ENCODE measurements around the gene UBE2G1. TPM values are rescaled to one million over a fixed set of nuclear protein-coding genes. Genes with fewer than 3 reads are reported as not detected.
"Not testable (repeated sequence)": the region's sequence is repeated elsewhere in the genome, so short reads cannot be mapped to it uniquely, and the experiment has no call there.

Gene UBE2G1
- polyA plus RNA-seq, 2 of the 4 experiments (the other 2 are of a cell fraction): 86.2 to 117 TPM

DNA sequence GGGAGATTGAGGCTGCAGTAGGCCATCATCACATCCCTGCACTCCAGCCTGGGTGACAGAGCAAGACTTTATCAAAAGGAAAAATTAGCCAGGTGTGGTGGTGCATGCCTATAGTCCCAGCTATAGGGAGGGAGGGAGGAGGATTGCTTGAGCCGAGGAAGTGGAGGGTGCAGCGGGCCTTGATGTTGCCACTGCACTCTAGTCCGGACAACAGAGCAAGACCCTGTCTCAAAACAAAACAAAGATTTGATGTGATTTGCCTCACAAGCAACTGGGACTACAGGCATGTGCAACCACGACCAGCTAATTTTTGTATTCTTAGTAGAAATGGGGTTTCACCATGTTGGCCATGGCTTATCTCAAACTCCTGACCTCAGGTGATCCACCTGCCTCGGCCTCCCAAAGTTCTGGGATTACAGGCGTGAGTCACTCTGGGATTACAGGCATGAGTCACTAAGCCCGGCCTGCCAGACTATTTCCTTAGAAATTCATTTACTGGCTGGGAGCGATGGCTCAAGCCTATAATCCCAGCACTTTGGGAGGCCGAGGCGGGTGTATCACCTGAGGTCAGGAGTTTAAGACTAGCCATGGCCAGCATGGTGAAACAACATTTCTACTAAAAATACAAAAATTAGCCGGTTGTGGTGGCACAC is 11.5 kb downstream of the UBE2G1 start:
- H3K4me2 ChIP-seq: 0 out of 3 replicates have a peak overlapping the region, but pooled peaks have one; percentile 7
- no peak overlapping the region for H3K4me3 ChIP-seq
- 55% methylated on average over 11 of the region's 11 CpGs for WGBS (ENCODE audit: missing lambda C conversion rate)
- peaks cover 44% of the 10 kb centered on the region for H3K4me1 ChIP-seq
- ATAC-seq: peak in 1 of 2 experiments; percentile 17; a peak in 1 of 6 replicates
- ChIA-PET POLR2A (interaction anchor here (0.7 kb wide), 1 partner anchor 61 kb away, joined by 9 read pairs; no protein-coding TSS in a partner anchor), CTCF (interaction anchor here (1.0 to 2.4 kb wide), 5 partner anchors 11 to 155 kb away, joined by 3 to 9 read pairs (median 4); no protein-coding TSS in a partner anchor)
- H3K9me3 ChIP-seq: no peaks in the 10 kb centered on the region
- peak overlapping the region in 1 of 2 experiments; percentile 5; a peak in 1 of 6 replicates for H3K27ac ChIP-seq
- no peak for FAIRE-seq
- no peak for DNase-seq (ENCODE audit: low read depth in 1 of 2, low spot score in 1 of 2)
- TF ChIP-seq FOSL2 (IDR thresholded peaks at IDR 0.05): no peak
- TF ChIP-seq FOSL2 (CRISPR knock-in tag; IDR thresholded peaks at IDR 0.05): peak; percentile 74
- TF ChIP-seq, protein P1, sequence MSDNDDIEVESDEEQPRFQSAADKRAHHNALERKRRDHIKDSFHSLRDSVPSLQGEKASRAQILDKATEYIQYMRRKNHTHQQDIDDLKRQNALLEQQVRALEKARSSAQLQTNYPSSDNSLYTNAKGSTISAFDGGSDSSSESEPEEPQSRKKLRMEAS (IDR thresholded peaks at IDR 0.05): no peak

DNA sequence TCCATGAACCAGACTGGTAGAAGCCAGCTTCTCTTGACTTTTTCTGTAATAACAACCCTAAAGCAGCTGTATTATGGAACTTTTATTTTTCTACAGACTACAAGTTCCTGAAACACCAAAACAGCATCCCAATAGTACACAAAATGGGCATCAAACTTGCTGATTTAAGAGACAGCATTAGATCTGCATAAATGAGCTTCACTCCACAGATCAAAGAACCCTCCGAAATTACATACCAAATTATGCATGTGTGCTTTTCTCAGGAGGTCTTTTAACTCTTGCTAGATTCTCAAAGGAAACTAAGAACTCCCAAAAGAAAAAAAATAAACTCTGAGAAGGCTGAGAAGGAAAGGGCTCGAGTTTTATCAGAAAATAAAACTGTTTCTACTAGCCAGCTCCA is 12.3 kb downstream of the UBE2G1 start:
- ChIA-PET CTCF (interaction anchor here (0.5 to 1.8 kb wide), 4 partner anchors 50 to 154 kb away, joined by 3 to 9 read pairs (median 4); no protein-coding TSS in a partner anchor), POLR2A (no interaction called here)
- Histone ChIP-seq H3K4me1 (peaks cover 39% of the 10 kb centered on the region), H3K4me3 (no peak overlapping the region), H3K27ac (no peak overlapping the region), H3K9me3 (no peaks in the 10 kb centered on the region), H3K4me2 (no peak overlapping the region)
- ATAC-seq (no peak), FAIRE-seq (no peak), DNase-seq (ENCODE audit: low read depth in 1 of 2, low spot score in 1 of 2) (no peak)
- 80% methylated on average over 2 of the region's 2 CpGs for WGBS (ENCODE audit: missing lambda C conversion rate)
- no peak for TF ChIP-seq EHMT2 (IDR thresholded peaks at IDR 0.05; ENCODE audit: low read depth)
- no peak for TF ChIP-seq PHF8 (IDR thresholded peaks at IDR 0.05; ENCODE audit: borderline replicate concordance, low read depth)
- TF ChIP-seq NR3C1 (IDR thresholded peaks at IDR 0.05): no peak
- TF ChIP-seq, protein P2, sequence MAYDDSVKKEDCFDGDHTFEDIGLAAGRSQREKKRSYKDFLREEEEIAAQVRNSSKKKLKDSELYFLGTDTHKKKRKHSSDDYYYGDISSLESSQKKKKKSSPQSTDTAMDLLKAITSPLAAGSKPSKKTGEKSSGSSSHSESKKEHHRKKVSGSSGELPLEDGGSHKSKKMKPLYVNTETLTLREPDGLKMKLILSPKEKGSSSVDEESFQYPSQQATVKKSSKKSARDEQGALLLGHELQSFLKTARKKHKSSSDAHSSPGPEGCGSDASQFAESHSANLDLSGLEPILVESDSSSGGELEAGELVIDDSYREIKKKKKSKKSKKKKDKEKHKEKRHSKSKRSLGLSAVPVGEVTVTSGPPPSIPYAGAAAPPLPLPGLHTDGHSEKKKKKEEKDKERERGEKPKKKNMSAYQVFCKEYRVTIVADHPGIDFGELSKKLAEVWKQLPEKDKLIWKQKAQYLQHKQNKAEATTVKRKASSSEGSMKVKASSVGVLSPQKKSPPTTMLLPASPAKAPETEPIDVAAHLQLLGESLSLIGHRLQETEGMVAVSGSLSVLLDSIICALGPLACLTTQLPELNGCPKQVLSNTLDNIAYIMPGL (CRISPR knock-in tag; IDR thresholded peaks at IDR 0.05; ENCODE audit: borderline replicate concordance): no peak
- TF ChIP-seq FOSB (CRISPR knock-in tag; IDR thresholded peaks at IDR 0.05): no peak
- TF ChIP-seq CEBPB (IDR thresholded peaks at IDR 0.05): no peak
- no peak for TF ChIP-seq HDAC2 (IDR thresholded peaks at IDR 0.05)
- TF ChIP-seq RCOR1 (IDR thresholded peaks at IDR 0.05; ENCODE audit: low read depth, low read length): no peak
- no peak for TF ChIP-seq KDM1A (IDR thresholded peaks at IDR 0.05; ENCODE audit: low read depth)
- no peak for TF ChIP-seq GATA3 (IDR thresholded peaks at IDR 0.05; ENCODE audit: borderline replicate concordance)
- no peak for TF ChIP-seq ZFP36 (IDR thresholded peaks at IDR 0.05; ENCODE audit: borderline replicate concordance, partially characterized antibody)
- TF ChIP-seq CHD4 (IDR thresholded peaks at IDR 0.05; ENCODE audit: borderline replicate concordance): no peak
- TF ChIP-seq RFX5 (IDR thresholded peaks at IDR 0.05): no peak
- no peak for TF ChIP-seq KDM5A (IDR thresholded peaks at IDR 0.05)
- no peak for TF ChIP-seq SMC3 (IDR thresholded peaks at IDR 0.05)
- no peak for TF ChIP-seq FOXS1 (CRISPR knock-in tag; IDR thresholded peaks at IDR 0.05)
- no peak for TF ChIP-seq MAFK (IDR thresholded peaks at IDR 0.05; ENCODE audit: partially characterized antibody)

DNA sequence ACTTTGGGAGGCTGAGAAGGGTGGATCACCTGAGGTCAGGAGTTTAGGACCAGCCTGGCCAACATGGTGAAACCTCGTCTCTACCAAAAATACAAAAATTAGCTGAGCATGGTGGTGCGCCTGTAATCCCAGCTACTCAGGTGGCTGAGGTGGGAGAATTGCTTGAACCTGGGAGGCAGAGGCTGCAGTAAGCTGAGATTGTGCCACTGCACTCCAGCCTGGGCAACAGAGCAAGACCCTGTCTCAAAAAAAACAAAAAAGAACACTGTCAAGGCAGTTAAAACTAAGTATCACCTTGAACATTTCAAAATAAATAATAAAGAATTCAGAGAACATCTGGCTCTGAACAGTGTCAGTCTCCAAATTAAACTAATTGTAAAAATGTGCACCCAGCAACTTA is 16.3 kb downstream of the UBE2G1 start:
- CTCF ChIA-PET: interaction anchor here (0.6 to 2.9 kb wide), 6 partner anchors 12 to 63 kb away, joined by 3 to 8 read pairs (median 4); no protein-coding TSS in a partner anchor
- DNase-seq (ENCODE audit: low read depth in 1 of 2, low spot score in 1 of 2); FAIRE-seq; H3K9me3 ChIP-seq; H3K4me3 ChIP-seq; H3K27ac ChIP-seq; H3K4me2 ChIP-seq; POLR2A ChIA-PET; ATAC-seq: not testable (repeated sequence)
- peaks cover 45% of the 10 kb centered on the region for H3K4me1 ChIP-seq
- 86% methylated on average over 2 of the region's 2 CpGs for WGBS (ENCODE audit: missing lambda C conversion rate)
